ENCODE measurements around the gene VPS37C. TPM values are rescaled to one million over a fixed set of nuclear protein-coding genes. Genes with fewer than 3 reads are reported as not detected.

VPS37C gene
- total and polyA plus RNA-seq, 4 donors = 2.6 to 6.1 (median 5.1) TPM

- TF ChIP-seq, protein P1, sequence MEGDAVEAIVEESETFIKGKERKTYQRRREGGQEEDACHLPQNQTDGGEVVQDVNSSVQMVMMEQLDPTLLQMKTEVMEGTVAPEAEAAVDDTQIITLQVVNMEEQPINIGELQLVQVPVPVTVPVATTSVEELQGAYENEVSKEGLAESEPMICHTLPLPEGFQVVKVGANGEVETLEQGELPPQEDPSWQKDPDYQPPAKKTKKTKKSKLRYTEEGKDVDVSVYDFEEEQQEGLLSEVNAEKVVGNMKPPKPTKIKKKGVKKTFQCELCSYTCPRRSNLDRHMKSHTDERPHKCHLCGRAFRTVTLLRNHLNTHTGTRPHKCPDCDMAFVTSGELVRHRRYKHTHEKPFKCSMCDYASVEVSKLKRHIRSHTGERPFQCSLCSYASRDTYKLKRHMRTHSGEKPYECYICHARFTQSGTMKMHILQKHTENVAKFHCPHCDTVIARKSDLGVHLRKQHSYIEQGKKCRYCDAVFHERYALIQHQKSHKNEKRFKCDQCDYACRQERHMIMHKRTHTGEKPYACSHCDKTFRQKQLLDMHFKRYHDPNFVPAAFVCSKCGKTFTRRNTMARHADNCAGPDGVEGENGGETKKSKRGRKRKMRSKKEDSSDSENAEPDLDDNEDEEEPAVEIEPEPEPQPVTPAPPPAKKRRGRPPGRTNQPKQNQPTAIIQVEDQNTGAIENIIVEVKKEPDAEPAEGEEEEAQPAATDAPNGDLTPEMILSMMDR (IDR thresholded peaks at IDR 0.05; ENCODE audit: low read depth, low read length, missing input control) = no peak
- TF ChIP-seq, protein P2, sequence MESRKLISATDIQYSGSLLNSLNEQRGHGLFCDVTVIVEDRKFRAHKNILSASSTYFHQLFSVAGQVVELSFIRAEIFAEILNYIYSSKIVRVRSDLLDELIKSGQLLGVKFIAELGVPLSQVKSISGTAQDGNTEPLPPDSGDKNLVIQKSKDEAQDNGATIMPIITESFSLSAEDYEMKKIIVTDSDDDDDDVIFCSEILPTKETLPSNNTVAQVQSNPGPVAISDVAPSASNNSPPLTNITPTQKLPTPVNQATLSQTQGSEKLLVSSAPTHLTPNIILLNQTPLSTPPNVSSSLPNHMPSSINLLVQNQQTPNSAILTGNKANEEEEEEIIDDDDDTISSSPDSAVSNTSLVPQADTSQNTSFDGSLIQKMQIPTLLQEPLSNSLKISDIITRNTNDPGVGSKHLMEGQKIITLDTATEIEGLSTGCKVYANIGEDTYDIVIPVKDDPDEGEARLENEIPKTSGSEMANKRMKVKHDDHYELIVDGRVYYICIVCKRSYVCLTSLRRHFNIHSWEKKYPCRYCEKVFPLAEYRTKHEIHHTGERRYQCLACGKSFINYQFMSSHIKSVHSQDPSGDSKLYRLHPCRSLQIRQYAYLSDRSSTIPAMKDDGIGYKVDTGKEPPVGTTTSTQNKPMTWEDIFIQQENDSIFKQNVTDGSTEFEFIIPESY (IDR thresholded peaks at IDR 0.05) = no peak
- TF ChIP-seq JUND (IDR thresholded peaks at IDR 0.05) (no peak), TAF1 (conservative IDR thresholded peaks at IDR 0.05) (no peak), YY1 (IDR thresholded peaks at IDR 0.05) (no peak)
These were observed 25.3 kb upstream of the VPS37C start (continued) for GRCh38 chr11:61186504-61186903.

DNA sequence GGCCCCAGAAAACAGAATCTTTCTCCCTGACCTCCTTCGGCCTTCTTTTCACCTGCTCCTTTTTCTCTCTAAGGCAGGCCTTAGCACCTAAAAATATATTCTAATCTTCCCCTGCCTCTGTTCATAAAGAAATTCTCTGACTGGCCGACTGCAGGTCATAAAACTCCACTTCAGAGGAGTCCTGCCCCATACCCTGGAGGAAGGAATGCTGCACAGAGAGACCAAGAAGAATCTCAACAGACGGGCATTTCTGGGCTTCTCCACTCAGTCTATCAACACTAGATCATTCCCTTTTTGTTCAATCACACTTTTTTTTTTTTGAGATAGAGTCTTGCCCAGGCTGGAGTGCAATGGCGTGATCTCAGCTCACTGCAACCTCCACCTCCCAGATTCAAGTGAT lies 22.4 kb upstream of the VPS37C start:
- H3K27me3 ChIP-seq (ENCODE audit: control insufficient read depth in 4 of 4, insufficient read depth in 4 of 4, low read length in 3 of 4) = no peaks in the 10 kb centered on the region
- H3K27ac ChIP-seq (ENCODE audit: low read depth in 1 of 2, low read length in 2 of 2) = no peak overlapping the region
- no peak overlapping the region for H3K9ac ChIP-seq (ENCODE audit: low read depth in 1 of 2, low read length in 2 of 2)
- H3K4me1 ChIP-seq (ENCODE audit: control insufficient read depth in 4 of 4, insufficient read depth in 4 of 4, low read length in 3 of 4) = no peaks in the 10 kb centered on the region
- H3K4me3 ChIP-seq (ENCODE audit: low read depth in 1 of 3, low read length in 3 of 3) = no peak overlapping the region
- H3K9me3 ChIP-seq (ENCODE audit: control insufficient read depth in 4 of 4, low read length in 3 of 4) = no peaks in the 10 kb centered on the region
- whole genome bisulfite sequencing = 90% methylated on average over 4 of the region's 4 CpGs
- H3K36me3 ChIP-seq (ENCODE audit: control insufficient read depth in 4 of 4, insufficient read depth in 3 of 4, low read depth in 1 of 4, low read length in 3 of 4) = no peaks in the 10 kb centered on the region
- TF ChIP-seq GABPA (IDR thresholded peaks at IDR 0.05 in 1 of 2, conservative IDR thresholded peaks at IDR 0.05 in 1 of 2) = no peak
- TF ChIP-seq, protein P2 (IDR thresholded peaks at IDR 0.05) = no peak
- no peak for TF ChIP-seq RAD21 (IDR thresholded peaks at IDR 0.05)
- no peak for TF ChIP-seq FOXA1 (IDR thresholded peaks at IDR 0.05)
- TF ChIP-seq TAF1 (conservative IDR thresholded peaks at IDR 0.05) = no peak
- TF ChIP-seq, protein P1 (IDR thresholded peaks at IDR 0.05; ENCODE audit: low read depth, low read length, missing input control) = no peak
- no peak for DNase-seq (ENCODE audit: low spot score)

GRCh38 chr11:61181489-61181888 lies 20.3 kb upstream of the VPS37C start:
- DNase-seq (ENCODE audit: low spot score) = no peak
- no peak overlapping the region for H3K4me3 ChIP-seq (ENCODE audit: low read depth in 1 of 3, low read length in 3 of 3)
- H3K4me1 ChIP-seq (ENCODE audit: control insufficient read depth in 4 of 4, insufficient read depth in 4 of 4, low read length in 3 of 4) = no peaks in the 10 kb centered on the region
- H3K9me3 ChIP-seq (ENCODE audit: control insufficient read depth in 4 of 4, low read length in 3 of 4) = no peaks in the 10 kb centered on the region
- no peaks in the 10 kb centered on the region for H3K36me3 ChIP-seq (ENCODE audit: control insufficient read depth in 4 of 4, insufficient read depth in 3 of 4, low read depth in 1 of 4, low read length in 3 of 4)
- H3K27me3 ChIP-seq (ENCODE audit: control insufficient read depth in 4 of 4, insufficient read depth in 4 of 4, low read length in 3 of 4) = no peaks in the 10 kb centered on the region
- no peak overlapping the region for H3K27ac ChIP-seq (ENCODE audit: low read depth in 1 of 2, low read length in 2 of 2)
- WGBS = 96% methylated on average over 4 of the region's 4 CpGs
- no peak overlapping the region for H3K9ac ChIP-seq (ENCODE audit: low read depth in 1 of 2, low read length in 2 of 2)
- TF ChIP-seq, protein P1 (IDR thresholded peaks at IDR 0.05; ENCODE audit: low read depth, low read length, missing input control) = no peak
- TF ChIP-seq GABPA (IDR thresholded peaks at IDR 0.05 in 1 of 2, conservative IDR thresholded peaks at IDR 0.05 in 1 of 2) (no peak), EGR1 (IDR thresholded peaks at IDR 0.05; ENCODE audit: low read depth in 2 of 2) (no peak), SP1 (IDR thresholded peaks at IDR 0.05) (no peak), TAF1 (conservative IDR thresholded peaks at IDR 0.05) (no peak), FOXA1 (IDR thresholded peaks at IDR 0.05) (no peak), RXRA (IDR thresholded peaks at IDR 0.05) (no peak), RAD21 (IDR thresholded peaks at IDR 0.05) (no peak), HNF4G (IDR thresholded peaks at IDR 0.05) (no peak)
- TF ChIP-seq, protein P2 (IDR thresholded peaks at IDR 0.05) = no peak
- TF ChIP-seq, protein P3, sequence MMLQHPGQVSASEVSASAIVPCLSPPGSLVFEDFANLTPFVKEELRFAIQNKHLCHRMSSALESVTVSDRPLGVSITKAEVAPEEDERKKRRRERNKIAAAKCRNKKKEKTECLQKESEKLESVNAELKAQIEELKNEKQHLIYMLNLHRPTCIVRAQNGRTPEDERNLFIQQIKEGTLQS (IDR thresholded peaks at IDR 0.05) = no peak
